Measurements from ENCODE around the gene RGS2.

DNA sequence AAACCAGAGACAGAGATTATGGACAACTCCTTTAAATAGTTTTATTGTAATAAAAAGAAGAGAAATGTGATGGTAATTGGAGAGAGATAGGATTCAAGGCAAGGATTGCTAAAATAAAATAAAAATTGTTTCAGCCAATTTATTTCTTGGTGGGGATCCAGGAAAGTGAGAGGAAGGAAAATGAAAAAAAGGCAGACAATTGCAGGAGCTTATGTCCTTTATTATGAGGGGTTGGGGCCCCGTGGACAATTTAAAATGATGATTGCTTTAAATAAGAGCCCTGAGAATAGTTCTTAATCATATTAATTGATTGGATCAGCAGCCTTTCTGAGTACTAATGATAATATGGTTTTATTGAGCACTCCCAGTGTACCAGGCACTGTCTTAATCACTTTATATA, 40.2 kb downstream of the RGS2 start:
- TF ChIP-seq SUZ12 (IDR thresholded peaks at IDR 0.05) = no peak
- no peak for TF ChIP-seq BHLHE40 (IDR thresholded peaks at IDR 0.05; ENCODE audit: borderline replicate concordance)
- no peak for TF ChIP-seq HDGF (IDR thresholded peaks at IDR 0.05; ENCODE audit: borderline replicate concordance)
- TF ChIP-seq, protein P1, sequence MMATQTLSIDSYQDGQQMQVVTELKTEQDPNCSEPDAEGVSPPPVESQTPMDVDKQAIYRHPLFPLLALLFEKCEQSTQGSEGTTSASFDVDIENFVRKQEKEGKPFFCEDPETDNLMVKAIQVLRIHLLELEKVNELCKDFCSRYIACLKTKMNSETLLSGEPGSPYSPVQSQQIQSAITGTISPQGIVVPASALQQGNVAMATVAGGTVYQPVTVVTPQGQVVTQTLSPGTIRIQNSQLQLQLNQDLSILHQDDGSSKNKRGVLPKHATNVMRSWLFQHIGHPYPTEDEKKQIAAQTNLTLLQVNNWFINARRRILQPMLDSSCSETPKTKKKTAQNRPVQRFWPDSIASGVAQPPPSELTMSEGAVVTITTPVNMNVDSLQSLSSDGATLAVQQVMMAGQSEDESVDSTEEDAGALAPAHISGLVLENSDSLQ (IDR thresholded peaks at IDR 0.05) = no peak
- no peak for TF ChIP-seq NFRKB (IDR thresholded peaks at IDR 0.05)
- TF ChIP-seq FOXA1 (IDR thresholded peaks at IDR 0.05) = no peak
- TF ChIP-seq TARDBP (IDR thresholded peaks at IDR 0.05) = no peak
- TF ChIP-seq SP1 (IDR thresholded peaks at IDR 0.05) = no peak
